Stimulated activated CD8-positive, alpha-beta memory T cell treated with anti-CD3 and anti-CD28 coated beads, Interleukin-15, amount 100 ng/mL, for 24 hours (primary cell): ENCODE data around the gene ZNF516.

ENCODE experiments used
- DNase-seq: peaks from one replicate; pipeline ENCODE4 v3.0.0-alpha.2; 2020; ENCODE audit warnings: low read depth

The ZNF516 gene

DNA sequence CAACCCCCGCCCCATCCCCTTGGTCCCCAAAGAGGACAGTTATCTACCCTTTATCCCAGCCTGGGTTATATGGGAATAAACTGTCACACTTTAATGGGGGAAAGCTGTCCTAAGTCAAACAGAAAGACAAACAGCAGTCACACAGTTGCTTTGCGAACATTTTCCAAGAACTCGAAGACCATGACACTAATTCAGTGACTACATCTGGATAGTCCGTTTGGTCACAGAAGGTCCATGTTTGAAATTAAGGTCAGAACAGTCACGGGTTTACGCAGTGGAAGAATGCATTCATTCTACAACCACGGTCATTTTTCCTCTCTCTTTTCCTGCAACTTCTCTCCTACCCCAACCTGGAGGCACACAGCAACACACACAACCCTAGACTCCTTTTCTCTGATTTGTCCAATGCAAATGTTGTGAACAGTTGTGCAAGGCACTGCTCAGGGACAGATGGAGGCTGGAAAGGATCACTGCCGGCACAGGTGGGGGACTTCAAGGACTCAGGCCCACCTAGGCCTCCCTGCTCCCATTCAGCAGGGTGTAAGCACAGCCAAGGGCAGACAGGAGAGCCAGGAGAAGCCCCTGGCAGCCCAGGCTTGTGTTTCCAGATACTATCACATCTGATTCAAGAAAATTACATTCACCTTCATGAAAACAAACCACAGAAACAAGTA is 39.9 kb downstream of the ZNF516 start:
- DNase-seq: no peak

DNA sequence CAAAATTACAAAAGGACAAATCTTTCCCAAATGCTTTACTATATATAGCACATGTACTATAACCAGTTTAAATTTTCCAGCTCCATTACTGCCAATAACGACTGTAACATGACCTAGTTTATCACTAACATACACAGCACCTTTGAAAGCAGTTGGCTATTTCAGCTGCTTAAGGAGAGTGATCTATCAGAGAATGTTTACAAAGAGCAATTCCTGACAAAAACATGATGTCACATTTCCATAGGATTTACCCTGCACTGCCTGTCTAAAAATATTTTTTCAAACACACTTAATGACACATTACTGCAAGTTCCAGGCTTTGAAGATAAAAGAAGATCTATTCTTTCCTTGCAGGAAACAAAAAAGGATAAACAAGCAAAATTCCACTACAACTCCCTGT is 40.6 kb downstream of the ZNF516 start:
- no peak for DNase-seq

DNA sequence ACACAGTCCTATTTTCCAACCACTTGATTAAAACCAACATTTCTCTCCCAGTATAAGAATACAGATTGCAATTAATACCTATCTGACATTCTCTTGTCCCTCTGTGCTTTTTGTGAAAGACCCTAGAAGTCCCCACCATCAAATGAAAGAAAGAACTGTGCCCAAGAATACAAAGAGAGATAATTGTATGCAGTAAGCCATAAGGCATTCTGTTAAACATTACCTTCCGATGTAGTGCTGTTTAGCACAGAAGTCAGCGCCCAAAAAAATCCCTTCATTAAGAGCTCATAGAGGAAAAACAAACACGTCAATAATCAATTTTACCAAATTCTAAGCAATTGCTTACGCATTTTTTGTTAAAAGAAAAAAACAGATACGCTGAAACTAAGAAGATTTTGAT is 41.1 kb downstream of the ZNF516 start:
- DNase-seq: no peak

DNA sequence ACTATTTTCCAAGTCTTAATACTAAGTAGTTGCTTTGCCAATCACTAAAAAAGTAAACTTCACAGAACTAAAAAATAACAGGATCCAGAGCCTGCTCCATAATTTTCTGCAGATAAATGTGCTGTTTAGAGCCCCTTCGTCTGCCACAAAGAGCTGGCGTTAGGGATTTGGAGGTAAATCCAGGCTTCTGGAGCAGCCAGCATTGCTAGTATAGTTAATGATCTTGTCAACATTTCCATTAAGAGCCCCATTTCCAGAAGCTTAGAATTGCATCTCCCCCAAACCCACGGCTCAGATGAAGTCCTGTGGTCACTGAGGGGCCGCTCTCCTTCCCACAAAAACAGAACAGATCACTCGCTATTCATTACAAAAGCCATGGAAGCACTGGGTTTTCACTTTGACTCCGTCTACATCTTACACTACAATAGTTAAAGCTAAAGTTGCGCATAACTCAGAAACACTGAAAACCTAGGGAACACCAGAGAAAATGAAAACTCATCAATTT is 41.9 kb downstream of the ZNF516 start:
- no peak for DNase-seq

DNA sequence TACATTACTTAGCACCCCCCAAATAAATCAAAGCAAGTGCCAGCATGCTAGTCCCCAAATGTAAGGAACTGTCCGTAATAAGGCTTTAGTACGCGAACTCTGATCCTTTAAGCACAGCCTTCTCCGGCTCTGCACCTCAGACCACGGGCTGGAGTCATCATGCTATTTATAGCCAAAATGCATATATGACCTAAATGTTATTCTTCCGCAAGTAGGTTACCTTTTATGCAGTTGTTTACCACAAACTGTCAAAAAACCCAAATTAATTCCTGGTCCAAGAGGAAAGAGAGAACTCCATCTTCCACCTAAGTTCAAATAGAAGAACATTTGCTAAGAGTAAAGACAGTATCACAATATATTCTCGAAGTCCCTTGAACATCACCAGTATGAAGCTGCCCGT is 42.7 kb downstream of the ZNF516 start:
- DNase-seq: no peak

DNA sequence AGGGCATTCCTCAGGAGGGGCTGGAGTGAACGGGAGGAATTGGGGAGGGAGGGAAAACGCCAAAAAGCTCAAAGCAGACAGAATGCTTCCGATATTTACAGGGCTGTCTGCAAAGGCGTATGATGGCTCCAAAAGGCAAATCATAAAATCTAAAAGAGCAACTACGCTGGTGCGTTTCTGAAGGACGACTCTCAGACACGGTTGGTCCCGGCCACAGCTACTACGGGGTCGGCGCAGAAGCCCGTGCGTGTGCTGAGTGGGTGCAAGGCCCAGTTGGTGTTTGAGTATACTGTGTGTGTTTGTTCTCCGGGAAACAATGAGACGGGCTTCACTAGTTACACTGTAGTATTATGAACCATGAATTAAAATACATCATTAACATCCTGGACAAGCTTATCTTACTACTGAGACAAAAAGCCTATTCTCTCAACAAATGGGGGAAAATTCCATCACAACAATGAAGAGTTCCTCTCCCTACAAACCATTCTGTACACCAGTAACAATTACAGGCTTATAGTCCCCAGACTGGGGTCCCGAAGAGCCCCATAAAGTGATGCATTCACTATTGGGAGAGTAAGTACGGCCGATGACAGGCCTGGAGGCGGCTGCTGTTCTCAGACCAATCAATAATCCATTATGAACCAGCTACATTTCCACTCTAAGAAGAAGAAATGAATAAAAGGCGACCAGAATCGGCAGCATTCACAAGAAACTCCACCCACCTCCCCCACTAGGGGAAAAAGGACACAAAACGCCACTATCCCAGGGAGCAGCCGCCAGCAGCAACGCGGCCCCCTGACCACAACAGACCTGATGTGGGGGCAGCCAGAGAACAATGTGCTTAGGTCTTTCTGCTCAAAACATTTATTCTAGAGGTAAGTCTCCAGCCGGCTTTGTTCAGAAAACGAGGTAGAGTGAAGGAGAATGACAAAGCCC is 43.4 kb downstream of the ZNF516 start:
- DNase-seq: no peak

DNA sequence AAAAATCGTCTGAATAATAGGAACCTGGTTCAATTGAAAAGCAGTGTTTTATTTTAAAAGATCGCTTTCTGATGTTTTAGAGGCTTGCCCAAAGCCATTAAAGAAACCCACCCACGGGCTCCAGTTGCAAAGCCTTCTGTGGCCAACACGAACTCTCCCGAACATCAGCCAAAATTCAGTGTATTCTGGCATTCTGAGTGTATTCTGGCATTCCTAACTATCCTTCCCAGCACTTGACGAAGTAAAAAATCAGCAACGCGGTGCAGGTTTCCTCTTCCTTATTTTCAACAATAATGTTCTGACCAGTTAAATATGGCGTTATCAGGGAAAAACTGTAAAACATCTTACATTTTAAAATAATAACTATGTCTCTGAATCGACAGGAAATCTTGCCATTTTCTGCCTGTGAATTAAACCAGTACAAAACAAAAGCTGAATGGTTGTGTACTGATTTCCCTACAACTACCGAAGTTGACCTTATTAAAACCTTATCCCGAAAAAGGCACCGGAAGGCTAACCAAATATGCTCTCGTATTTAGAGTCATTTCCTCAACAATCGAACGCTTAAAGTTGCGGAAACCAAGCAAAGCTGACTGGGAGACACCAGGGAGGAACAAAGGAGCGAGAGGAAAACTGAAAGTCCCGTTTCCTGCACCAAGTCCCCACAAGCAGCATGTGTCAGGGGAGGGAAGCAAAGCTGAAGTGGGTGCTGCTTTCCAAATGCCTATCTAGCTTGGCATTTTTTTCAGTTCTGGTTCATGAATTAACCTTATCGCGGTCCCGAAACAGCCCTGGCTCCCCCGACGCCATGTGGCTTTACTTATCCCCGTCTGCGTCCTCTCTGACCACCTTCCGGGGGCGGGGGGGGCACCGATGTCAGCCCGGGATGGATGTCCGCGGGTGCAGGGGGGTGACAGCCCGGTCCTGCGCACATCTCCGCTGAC is 44.3 kb downstream of the ZNF516 start:
- DNase-seq: no peak

DNA sequence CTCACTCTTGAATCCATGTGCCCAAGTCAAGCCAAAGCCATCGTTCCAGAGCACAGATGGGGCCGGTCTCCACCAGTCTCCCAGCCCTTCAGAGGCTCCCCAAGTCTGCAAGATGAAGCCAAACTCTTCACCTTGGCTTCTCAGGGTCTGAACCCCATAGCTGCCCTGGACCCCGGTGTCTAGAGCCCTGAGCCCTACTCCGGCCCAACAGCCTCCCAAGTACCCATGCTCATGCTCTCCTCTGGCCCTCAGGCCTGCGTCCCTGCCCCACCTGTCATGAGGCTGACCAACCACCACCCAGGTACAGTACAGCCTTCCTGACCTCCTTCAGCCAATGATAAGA is 46.0 kb downstream of the ZNF516 start:
- DNase-seq: no peak

DNA sequence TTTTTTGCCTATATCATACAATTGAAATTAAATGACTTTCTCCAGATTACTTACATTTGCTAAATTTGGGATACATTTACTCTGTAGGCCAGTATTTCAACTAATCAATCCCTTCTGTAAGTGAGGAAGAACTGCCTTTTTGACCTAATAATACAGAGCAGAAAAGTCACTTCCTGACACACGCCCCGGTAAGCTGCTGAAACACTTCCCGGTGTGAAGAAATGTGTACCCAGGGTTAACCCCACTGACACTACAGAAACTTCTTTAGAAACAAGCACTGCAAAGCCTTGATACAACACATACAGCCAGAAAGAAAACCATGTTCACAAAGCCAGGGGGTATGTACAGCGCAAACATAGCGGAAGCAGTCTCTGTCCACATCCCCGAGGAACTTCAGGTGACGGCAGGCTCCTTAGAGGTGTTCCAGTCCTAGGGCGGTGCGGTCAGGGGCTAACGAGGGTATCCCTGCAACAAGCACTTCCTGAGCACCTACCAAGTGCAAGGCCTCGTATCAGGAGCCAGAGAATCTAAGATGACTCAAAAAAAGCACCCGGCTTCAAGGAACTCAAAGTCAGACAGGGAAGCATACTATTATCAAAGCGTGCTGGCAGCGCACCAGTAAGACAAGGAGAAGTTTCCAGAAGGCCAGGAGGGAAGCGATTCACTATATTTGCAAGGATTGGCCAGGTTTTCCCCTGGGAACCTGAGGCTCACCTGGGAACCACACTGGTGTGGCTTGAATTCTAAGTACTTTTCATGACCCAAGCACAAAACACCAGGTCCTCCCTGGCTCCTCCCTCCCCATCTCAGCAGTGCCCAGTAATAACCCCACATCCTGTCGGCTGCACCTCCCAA is 46.6 kb downstream of the ZNF516 start:
- no peak for DNase-seq

DNA sequence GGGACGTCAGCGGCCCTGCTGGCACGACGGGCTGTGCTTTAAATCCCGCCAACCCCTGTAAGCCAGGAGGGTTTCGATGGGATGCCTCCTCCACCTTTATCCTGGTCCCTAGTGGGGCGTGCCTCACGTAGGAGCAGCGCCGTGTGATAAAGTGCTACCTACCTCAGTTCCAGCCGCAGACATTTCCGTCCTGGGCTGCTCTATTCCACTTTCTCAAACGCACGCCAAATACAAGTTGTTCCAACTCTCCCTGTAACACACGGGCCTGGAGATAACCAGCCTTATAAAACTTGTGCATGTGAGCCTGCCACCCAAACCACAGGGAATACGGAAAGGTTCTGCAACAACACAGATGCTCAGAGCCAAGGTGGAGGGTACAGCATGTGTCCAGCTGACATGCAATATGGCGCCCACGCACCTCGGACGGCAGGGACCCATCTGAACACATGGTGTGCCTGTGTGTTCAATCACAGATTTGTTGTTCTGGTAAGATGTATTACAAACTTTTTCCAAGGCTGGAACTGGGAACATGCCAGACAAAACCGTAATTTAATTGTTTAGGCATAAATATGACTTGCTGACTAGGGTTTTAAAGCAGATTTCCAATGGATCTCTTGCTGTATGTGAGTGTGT is 47.7 kb downstream of the ZNF516 start:
- DNase-seq: no peak

DNA sequence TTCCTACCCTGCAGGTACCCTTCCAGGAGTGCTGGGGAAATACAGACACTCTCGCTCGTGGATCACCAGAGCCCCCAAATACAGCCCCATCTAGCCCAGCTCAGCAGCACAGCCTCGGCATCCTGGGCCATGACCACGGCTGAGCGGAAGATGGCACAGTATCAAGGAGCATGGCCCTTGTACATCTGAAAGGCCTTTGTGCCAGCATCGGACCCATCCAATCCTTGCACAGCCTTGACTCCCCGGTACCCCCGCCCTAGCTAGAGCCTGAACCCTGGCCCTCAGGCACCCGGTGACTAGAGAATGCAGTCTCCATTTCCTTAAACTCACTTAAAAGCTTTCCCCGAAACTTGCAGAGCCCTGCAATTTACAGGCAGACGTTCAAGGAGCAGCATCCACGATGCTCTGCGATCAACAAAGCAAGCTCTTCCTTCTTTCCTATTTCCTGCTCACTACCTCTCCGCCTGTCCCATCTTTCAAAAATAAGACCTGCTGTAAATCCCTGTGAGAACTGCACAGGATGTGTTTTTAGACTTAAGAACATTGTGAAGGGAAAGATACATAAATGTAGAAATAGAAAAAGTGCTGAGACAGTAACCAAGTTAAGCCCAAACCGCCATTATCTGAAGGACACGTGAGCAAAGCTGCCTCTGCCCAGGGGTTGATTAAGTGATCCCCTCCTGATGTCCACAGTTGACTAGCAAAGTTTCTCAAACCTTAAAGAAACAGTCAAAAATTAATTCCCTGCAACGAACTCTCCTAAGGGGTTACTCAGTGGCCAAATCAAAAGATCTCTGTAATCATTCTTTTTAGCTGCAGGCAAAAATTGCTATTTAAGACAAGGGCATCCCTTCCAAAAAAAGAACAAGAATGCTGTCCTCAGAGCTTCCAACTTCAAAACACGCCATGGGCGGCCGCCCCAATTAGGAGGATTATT is 48.5 kb downstream of the ZNF516 start:
- no peak for DNase-seq

DNA sequence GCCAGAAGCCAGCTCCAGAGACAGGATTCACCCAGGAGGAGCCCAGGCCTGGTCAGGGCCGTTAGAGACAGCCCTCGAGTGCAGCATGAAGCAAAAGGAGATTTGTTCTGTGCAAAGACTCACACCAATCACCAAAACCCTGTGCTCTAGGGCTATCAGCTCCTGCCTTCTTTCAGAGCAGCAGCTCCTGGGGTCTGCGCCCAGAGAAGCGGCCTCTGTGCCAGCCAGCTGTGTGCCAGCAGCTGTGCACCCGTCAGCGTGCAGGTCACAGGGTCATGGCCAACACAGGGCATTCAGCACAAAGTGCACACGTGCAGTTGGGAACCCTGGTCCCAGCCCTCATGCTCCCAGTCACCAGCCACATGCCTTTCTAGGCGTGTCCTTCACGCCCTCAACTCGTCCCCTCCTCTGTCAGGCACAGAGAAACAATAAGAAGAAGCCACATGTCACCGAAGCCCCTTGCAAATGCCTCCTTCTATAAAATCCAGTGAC is 49.3 kb downstream of the ZNF516 start:
- no peak for DNase-seq

DNA sequence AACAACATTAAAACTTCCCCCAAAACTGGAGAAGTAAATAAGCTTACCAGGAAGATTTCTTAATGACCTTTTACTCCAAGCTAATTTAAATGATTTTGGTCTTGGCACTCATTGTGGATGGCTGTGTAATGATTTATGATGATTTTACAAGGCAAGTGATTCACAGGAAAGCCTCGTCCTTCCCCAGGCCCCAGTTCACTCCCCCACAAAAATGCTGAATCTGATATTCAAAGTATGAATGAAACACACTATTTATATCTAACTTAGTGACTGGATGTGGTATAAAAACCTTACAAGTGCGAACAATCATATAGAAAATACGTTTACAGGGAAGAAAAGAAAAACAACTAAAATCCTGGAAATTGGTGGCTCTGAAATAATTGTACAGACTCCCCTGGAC is 49.8 kb downstream of the ZNF516 start:
- no peak for DNase-seq

DNA sequence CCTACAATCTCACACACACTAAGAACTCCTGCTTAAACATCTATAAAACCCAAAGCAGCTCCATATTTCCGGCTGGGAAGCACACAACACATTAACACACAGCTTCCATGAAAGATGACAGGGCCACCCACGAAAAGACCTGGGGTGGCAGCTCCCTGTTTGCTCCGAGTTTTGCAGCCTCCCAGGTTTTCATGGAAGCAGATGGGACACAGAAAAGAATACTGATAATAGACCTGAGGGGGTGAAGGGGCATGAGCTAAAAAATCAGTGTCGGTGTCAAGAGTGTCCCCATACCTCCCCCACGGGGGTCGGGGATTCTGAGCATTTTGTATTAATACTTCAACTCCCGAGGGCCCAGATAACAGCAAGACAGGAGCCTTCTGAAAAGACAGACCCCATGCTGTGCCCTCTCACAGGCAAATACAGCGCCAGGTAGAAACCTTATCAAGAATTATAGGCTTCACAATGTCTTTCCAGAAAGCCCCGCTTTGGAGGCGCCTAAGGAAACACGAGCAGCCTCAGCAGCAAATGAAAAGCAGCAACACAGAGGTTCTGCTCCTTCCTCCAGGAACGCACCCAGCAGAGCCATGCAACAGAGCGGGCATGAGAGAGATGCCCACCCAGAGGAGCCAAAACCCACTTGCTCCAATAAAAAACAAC is 50.5 kb downstream of the ZNF516 start:
- DNase-seq: no peak

DNA sequence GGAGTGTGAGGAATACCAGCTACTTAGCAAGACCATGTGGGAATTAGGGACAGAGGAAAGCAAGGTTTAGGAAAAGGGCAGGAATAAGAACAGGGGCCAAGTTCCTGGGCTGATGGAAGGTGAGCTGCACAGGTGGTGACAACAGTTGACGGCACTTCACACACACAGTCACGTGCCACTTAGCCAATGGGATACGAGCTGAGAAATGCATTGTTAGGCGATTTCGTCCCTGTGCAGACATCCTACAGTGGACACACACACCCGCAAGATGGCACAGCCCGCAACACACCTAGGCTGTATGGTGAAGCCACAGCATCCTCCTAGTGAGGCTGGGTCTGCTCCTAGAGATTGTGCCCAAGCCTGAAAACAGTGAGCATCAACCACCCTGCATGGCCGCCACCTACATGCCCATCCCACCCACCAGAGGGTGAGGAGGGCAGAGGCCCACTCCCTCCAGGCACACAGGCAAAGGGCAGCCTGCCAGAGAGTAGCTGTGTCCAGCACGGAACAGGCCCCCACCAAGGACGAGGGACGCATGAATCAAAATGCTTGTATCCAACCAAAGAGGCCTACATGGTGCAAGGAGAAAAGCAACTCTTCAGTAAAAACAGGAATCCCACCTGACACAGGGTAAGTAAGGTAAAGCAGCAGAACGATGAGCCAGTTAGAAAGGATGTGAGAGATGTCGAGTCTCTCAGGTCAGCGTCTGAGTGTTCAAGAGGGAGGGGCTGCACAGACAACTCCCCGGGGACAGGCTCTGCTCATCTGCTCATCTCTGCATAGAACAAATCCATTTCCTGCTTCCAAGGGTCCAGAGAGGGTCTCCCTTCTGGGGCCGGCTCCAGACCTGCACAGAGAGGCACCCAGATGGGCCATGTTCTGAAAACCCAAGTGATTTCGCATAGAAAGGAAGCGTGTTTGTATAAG is 51.3 kb downstream of the ZNF516 start:
- DNase-seq: no peak

DNA sequence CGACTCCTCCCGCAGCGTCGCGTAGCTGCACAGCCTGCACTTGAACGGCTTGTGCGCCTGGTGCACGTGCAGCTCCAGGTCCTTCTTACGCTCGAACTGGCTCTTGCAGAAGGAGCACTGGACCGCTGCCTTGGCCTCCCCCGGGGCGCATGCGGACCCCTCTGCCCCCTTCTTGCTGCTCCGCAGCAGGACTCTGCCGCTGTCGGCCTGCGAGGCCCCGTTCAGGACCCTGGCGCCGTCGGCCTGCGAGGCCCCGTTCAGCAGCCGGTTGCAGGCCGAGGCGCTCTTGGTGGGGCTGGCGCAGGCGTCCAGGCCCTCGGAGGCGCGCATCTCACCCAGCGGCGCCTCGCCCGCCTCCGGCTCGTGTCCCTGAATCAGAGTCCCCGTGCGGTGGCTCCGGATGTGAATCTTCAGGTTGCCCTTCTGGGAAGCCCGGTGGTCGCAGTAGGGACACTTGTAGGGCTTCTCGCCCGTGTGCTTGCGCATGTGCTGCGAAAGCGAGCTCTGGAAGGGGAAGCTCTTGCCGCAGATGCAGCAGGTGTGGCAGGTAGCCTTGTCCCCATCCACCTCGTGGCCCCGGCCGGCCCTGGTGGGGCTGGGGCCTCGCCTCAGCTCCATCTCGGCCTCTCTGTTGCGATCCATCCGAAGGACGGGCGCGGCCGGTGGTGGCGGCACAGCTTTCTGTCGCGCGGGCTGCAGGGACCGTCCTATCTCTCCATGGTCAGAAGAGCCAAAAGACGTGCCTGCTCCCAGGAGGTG is 52.5 kb downstream of the ZNF516 start:
- no peak for DNase-seq
